Karpas-422 (cell line): ENCODE measurements around the gene HERPUD2. TPM values are rescaled to one million over a fixed set of nuclear protein-coding genes. Genes with fewer than 3 reads are reported as not detected.
A peak's percentile ranks its signal among the peaks of the same experiment; 100 is the strongest.
"Not testable (repeated sequence)": the region's sequence is repeated elsewhere in the genome, so short reads cannot be mapped to it uniquely, and the experiment has no call there.

Experiments
- DNase-seq: peaks from one replicate; pipeline ENCODE4 v3.0.0-alpha.2; 2015
- H2AFZ ChIP-seq: fragments of 200-600 bp; sonication (generic); 2 replicates; pipeline ENCODE4 v1.6.1; 2014; ENCODE audit warnings: antibody characterized with exemption, low read length, mixed read lengths
- H3K27ac ChIP-seq: fragments of 200-600 bp; sonication (generic); 2 replicates; pipeline ENCODE4 v1.5.1; 2014; ENCODE audit warnings: mild to moderate bottlenecking, low read length, moderate library complexity
- H3K27me3 ChIP-seq: fragments of 200-600 bp; sonication (generic); 2 replicates; pipeline ENCODE4 v1.6.1; 2014; ENCODE audit warnings: low read length, mixed read lengths
- H3K36me3 ChIP-seq: fragments of 200-600 bp; sonication (generic); 2 replicates; pipeline ENCODE4 v1.6.1; 2014; ENCODE audit warnings: low read length, mixed read lengths; ENCODE audit not compliant: insufficient read depth
- H3K4me1 ChIP-seq: fragments of 200-600 bp; sonication (generic); 2 replicates; pipeline ENCODE4 v1.6.1; 2014; ENCODE audit warnings: mild to moderate bottlenecking, low read length, mixed read lengths
- H3K4me2 ChIP-seq: fragments of 200-600 bp; sonication (generic); 2 replicates; pipeline ENCODE4 v1.6.1; 2014; ENCODE audit warnings: low read length, low read depth, mild to moderate bottlenecking; ENCODE audit not compliant: poor library complexity, severe bottlenecking
- H3K4me3 ChIP-seq: fragments of 200-600 bp; sonication (generic); 2 replicates; pipeline ENCODE4 v1.5.1; 2014; ENCODE audit warnings: mild to moderate bottlenecking, antibody characterized with exemption, low read length, mixed read lengths
- H3K79me2 ChIP-seq: fragments of 200-600 bp; sonication (generic); 2 replicates; pipeline ENCODE4 v1.6.1; 2014; ENCODE audit warnings: mild to moderate bottlenecking, low read length, mixed read lengths
- H3K9ac ChIP-seq: fragments of 200-600 bp; sonication (generic); 2 replicates; pipeline ENCODE4 v1.6.0; 2014; ENCODE audit warnings: low read length
- H3K9me2 ChIP-seq: fragments of 200-600 bp; sonication (generic), shearing (Covaris generic); replicated peaks from 2 replicates; pipeline ENCODE4 v1.6.0; 2014; ENCODE audit warnings: mild to moderate bottlenecking, low read length, moderate library complexity; ENCODE audit not compliant: insufficient read depth
- H3K9me3 ChIP-seq: fragments of 300-700, 200-600 bp; sonication (generic); 2 replicates; pipeline ENCODE4 v1.6.1; 2014; ENCODE audit warnings: low read length, mixed read lengths
- H4K20me1 ChIP-seq: fragments of 200-600 bp; sonication (generic); 2 replicates; pipeline ENCODE4 v1.6.1; 2014; ENCODE audit warnings: mild to moderate bottlenecking, antibody characterized with exemption, low read length, low read depth; ENCODE audit not compliant: insufficient read depth
- total RNA-seq: library from RNA; depleted of rRNA; stranded (reverse); fragments of >200 nt; shearing (Covaris generic); gene quantifications from 2 replicates; pipeline ENCODE4 v1.2.3, GENCODE V29; 2014; ENCODE audit warnings: low replicate concordance

The HERPUD2 gene
- total RNA-seq, 1 experiment from 2014 or later = 17.3 TPM

- H3K27ac ChIP-seq = no peak overlapping the region
- no peaks in the 10 kb centered on the region for H3K9me2 ChIP-seq
- no peak for DNase-seq
- no peak overlapping the region for H2AFZ ChIP-seq
- H3K36me3 ChIP-seq = no peaks in the 10 kb centered on the region
- H3K4me3 ChIP-seq = no peak overlapping the region
- no peak overlapping the region for H3K4me2 ChIP-seq
- H3K4me1 ChIP-seq = peaks cover 6% of the 10 kb centered on the region; the same call in 1 of the 2 replicates
- no peaks in the 10 kb centered on the region for H4K20me1 ChIP-seq
- no peaks in the 10 kb centered on the region for H3K27me3 ChIP-seq
- no peaks in the 10 kb centered on the region for H3K9me3 ChIP-seq
- no peak overlapping the region for H3K9ac ChIP-seq
- H3K79me2 ChIP-seq = no peaks in the 10 kb centered on the region
Observed at GRCh38 chr7:35705932-35706461, 11.1 kb upstream of the HERPUD2 start.

GRCh38 chr7:35704261-35704660, 9.3 kb upstream of the HERPUD2 start:
- no peak for DNase-seq
- H3K9me3 ChIP-seq = no peaks in the 10 kb centered on the region
- H3K4me2 ChIP-seq = no peak overlapping the region
- H4K20me1 ChIP-seq = no peaks in the 10 kb centered on the region
- no peak overlapping the region for H3K27ac ChIP-seq
- H3K4me1 ChIP-seq = peaks cover 1% of the 10 kb centered on the region; the same call in 1 of the 2 replicates
- H3K4me3 ChIP-seq = no peak overlapping the region
- H3K27me3 ChIP-seq = no peaks in the 10 kb centered on the region
- H2AFZ ChIP-seq = no peak overlapping the region
- H3K79me2 ChIP-seq = no peaks in the 10 kb centered on the region
- H3K36me3 ChIP-seq = no peaks in the 10 kb centered on the region
- no peaks in the 10 kb centered on the region for H3K9me2 ChIP-seq
- no peak overlapping the region for H3K9ac ChIP-seq

DNA sequence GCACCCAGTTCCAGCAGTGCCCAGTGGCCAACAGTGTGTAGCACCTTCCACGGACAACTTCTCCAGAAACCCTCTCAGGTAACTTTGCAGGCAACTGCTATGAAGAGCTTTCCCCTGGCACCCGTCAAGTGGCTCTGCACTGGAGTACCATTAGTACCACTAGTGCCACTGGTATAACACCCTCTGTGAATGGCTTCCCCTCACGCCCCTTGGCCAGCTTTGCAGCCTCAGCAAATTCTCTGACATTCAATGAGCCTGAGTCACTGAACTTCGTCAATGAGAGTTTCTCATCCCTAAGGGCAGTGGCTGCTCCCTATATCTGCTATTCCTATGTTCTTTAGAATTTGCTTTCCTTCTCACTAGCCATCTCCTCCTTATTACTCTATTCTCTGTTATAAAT, 7.6 kb upstream of the HERPUD2 start:
- H2AFZ ChIP-seq = no peak overlapping the region
- H3K27ac ChIP-seq = no peak overlapping the region
- H3K79me2 ChIP-seq = no peaks in the 10 kb centered on the region

DNA sequence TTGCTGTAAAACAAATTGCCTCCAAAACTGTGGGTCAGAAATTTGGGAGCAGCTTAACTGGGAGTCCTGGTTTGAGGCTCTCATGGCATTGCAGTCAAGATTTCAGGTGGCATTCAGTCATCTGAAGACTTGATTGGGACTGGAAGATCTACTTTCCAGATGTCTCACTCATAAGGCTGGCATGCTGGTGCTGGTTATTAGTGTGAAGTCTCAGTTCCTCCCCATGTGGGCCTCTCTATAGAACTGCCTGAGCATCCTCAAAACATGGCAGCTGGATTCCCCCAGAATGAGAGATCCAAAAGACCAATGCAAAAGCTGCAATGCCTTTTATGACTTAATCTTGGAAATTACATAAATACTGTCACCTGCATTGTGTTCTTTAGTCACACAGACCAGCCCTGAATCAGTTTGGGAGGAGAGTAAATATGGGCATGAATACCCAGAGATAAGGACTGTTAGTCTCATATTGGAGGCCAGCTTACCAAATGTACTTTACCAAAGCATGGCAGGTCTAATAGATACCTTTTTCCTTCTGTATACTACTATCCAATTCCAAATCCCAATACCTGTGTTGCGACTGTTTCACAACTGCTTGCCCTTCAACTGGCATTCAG, 6.5 kb upstream of the HERPUD2 start:
- no peak overlapping the region for H3K27ac ChIP-seq
- no peaks in the 10 kb centered on the region for H3K27me3 ChIP-seq
- H3K9me3 ChIP-seq = no peaks in the 10 kb centered on the region
- DNase-seq = peak; percentile 40
- H3K4me1 ChIP-seq = no peaks in the 10 kb centered on the region
- H2AFZ ChIP-seq = no peak overlapping the region
- no peak overlapping the region for H3K4me3 ChIP-seq
- H3K79me2 ChIP-seq = no peaks in the 10 kb centered on the region
- no peaks in the 10 kb centered on the region for H3K9me2 ChIP-seq
- no peak overlapping the region for H3K9ac ChIP-seq
- no peak overlapping the region for H3K4me2 ChIP-seq
- H3K36me3 ChIP-seq = no peaks in the 10 kb centered on the region
- no peaks in the 10 kb centered on the region for H4K20me1 ChIP-seq

More for the DNA sequence above, 7.6 kb upstream of the HERPUD2 start:
- Histone ChIP-seq H3K4me1 (no peaks in the 10 kb centered on the region), H3K36me3 (no peaks in the 10 kb centered on the region), H3K27me3 (no peaks in the 10 kb centered on the region), H3K9me3 (no peaks in the 10 kb centered on the region), H4K20me1 (no peaks in the 10 kb centered on the region), H3K9ac (no peak overlapping the region), H3K4me3 (no peak overlapping the region), H3K4me2 (no peak overlapping the region), H3K9me2 (no peaks in the 10 kb centered on the region)
- no peak for DNase-seq

DNA sequence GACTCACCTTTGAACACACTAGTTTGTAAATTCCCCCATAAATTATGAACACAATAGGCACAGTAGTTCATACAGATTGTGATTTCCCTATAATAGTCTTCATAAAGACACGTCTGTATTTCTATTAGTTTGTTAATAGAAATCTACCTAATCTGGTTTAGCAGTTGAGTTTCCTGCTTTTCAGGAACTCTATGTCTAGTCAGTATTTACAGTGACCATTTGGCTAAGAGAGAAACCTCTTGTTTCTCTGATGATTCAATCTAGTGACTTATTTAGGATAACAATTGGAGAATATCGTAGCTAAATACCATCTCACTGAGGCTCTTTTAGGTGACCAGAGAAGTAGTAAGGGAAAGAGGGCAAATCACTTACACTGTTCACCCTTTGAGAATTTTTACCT, 5.9 kb upstream of the HERPUD2 start:
- Histone ChIP-seq H4K20me1 (no peaks in the 10 kb centered on the region), H3K9me3 (no peaks in the 10 kb centered on the region), H3K79me2 (no peaks in the 10 kb centered on the region; the same call in 1 of the 2 replicates), H3K4me1 (peaks cover 5% of the 10 kb centered on the region), H3K4me3 (no peak overlapping the region), H3K36me3 (no peaks in the 10 kb centered on the region), H3K4me2 (no peak overlapping the region), H2AFZ (no peak overlapping the region), H3K27ac (no peak overlapping the region), H3K9ac (no peak overlapping the region), H3K9me2 (no peaks in the 10 kb centered on the region), H3K27me3 (no peaks in the 10 kb centered on the region)
- peak; percentile 35 for DNase-seq

DNA sequence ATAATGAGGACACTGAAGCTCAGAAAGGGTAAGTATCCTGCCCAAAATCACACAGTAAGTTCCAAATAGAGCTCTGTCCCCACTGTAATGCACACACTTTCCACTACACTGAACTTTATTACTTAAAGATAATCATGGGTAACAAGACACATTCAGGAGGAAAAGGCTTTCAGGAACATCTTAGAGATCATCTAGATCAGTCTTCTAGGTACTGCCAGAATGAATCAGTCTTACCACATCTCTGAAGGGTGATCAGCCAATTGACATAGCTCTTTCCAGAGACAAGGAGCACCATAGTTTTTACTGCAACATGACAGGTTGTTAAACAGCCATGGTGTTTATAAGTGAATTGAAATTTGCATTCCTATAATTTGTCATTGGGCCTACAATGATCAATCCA, 5.4 kb upstream of the HERPUD2 start:
- H3K9ac ChIP-seq = no peak overlapping the region
- H3K27ac ChIP-seq = no peak overlapping the region
- no peak overlapping the region for H3K4me3 ChIP-seq
- no peaks in the 10 kb centered on the region for H4K20me1 ChIP-seq
- no peaks in the 10 kb centered on the region for H3K27me3 ChIP-seq
- peaks cover 4% of the 10 kb centered on the region; the same call in 1 of the 2 replicates for H3K79me2 ChIP-seq
- no peaks in the 10 kb centered on the region for H3K9me2 ChIP-seq
- no peaks in the 10 kb centered on the region for H3K9me3 ChIP-seq
- H3K4me2 ChIP-seq = no peak overlapping the region
- DNase-seq = peak; percentile 38
- peaks cover 8% of the 10 kb centered on the region for H3K4me1 ChIP-seq
- no peak overlapping the region for H2AFZ ChIP-seq
- no peaks in the 10 kb centered on the region for H3K36me3 ChIP-seq

DNA sequence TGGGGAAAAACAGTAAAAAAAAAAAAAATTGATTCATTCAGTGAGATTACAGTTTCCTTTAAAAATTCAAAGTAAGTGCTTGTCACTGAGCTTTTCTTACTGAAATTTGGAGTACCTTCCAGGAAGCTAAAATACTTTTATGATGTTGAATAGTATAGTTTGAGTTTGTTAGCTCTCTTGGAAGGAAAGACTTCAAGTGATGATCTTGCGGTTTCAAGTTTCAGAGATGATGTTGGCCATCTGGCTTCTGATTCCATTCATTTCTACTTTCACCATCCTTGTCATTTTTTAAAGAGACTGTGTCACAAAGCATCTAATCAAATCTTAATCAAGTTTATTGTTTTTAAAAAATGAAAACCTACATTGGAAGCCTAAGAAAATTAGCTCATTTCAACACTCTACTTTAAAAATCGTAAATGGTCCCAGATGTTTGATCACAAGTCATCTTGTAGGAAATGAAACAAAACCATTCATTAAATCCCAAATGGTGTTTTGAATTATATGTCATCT, 4.9 kb upstream of the HERPUD2 start:
- Histone ChIP-seq H2AFZ (no peak overlapping the region), H3K4me1 (peaks cover 8% of the 10 kb centered on the region), H3K36me3 (no peaks in the 10 kb centered on the region), H3K27me3 (no peaks in the 10 kb centered on the region), H3K9ac (no peak overlapping the region), H3K4me3 (no peak overlapping the region), H3K79me2 (peaks cover 5% of the 10 kb centered on the region; the same call in 1 of the 2 replicates), H3K27ac (no peak overlapping the region), H3K4me2 (no peak overlapping the region), H4K20me1 (no peaks in the 10 kb centered on the region), H3K9me2 (no peaks in the 10 kb centered on the region), H3K9me3 (no peaks in the 10 kb centered on the region)
- DNase-seq = peak; percentile 27

- not testable (repeated sequence) for H3K9me2 ChIP-seq, H4K20me1 ChIP-seq, H2AFZ ChIP-seq, H3K4me2 ChIP-seq, H3K9me3 ChIP-seq, H3K4me3 ChIP-seq, H3K36me3 ChIP-seq, H3K27me3 ChIP-seq, DNase-seq, H3K27ac ChIP-seq, H3K9ac ChIP-seq
- peaks cover 16% of the 10 kb centered on the region for H3K79me2 ChIP-seq
- peaks cover 17% of the 10 kb centered on the region for H3K4me1 ChIP-seq
Observed at GRCh38 chr7:35698382-35698781, 3.4 kb upstream of the HERPUD2 start.
